ENCODE data around the gene ULK4.

- TF ChIP-seq CTCF (IDR thresholded peaks at IDR 0.05) (no peak), REST (IDR thresholded peaks at IDR 0.05; ENCODE audit: insufficient read depth in 1 of 2, low read depth in 2 of 2, low read length in 1 of 2) (no peak)
These were observed 472.7 kb downstream of the ULK4 start for GRCh38 chr3:41489231-41489630.
